GDM1 (cell line): ENCODE data around the gene CLEC9A.
"Not testable (repeated sequence)": the region's sequence is repeated elsewhere in the genome, so short reads cannot be mapped to it uniquely, and the experiment has no call there.

Source experiments
- DNase-seq: peaks from one replicate; lab custom pipeline; 2025; lab: John Stamatoyannopoulos, UW

The CLEC9A gene

DNA sequence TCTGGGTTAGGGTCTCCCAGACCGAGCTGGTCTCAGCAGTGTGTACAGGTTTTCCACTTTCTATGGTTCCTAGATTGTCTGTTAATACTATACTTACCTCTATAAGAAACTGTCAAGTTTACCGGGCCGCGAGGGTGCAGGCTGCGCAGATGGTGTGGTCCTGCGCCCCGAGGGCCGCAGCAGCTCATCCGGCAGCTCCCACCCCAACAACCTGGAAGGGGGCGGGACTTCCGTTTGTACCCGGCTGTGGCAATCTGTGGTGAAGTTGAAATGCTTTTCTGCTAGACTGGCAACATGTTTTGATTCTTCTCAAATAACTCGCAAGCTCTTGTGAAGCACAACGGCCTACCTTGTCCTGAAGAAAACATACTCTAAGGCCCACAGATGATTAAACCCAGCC, at the start of gene CLEC9A:
CLEC9A (plus strand) TSS at position 237 of the 400 bp plus-strand sequence. CDS start 22,006 bp downstream, outside the sequence.
- no peak for DNase-seq

- DNase-seq, result no peak
Measured at GRCh38 chr12:9991876-9992275, 38.6 kb upstream of the CLEC9A start.

GRCh38 chr12:9992296-9992695, 38.2 kb upstream of the CLEC9A start:
- DNase-seq, result no peak

DNA sequence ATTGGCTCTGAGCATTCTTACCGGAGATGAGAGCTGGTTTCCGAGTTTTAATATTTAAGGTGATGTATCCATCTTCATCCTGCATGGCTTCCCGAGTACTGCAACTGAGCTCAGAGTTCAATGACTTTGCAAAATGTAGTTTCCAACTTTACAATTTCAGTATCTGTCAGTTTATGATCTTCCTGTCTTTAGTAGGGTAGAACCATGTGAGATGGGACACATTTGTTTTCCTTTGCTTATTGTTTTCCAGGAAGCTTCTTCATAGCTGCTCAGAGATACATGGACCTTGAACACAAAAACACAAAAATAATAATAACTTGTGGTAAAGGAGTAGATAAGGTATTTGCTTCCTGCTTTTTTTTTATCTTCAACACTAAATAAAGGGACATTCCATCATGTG, 31.5 kb upstream of the CLEC9A start, which contains the start of gene CLEC1B:
CLEC1B (minus strand) TSS at position 106 of the 400 bp plus-strand sequence; CDS start at position 85, 21 bp downstream.
- no peak for DNase-seq

DNA sequence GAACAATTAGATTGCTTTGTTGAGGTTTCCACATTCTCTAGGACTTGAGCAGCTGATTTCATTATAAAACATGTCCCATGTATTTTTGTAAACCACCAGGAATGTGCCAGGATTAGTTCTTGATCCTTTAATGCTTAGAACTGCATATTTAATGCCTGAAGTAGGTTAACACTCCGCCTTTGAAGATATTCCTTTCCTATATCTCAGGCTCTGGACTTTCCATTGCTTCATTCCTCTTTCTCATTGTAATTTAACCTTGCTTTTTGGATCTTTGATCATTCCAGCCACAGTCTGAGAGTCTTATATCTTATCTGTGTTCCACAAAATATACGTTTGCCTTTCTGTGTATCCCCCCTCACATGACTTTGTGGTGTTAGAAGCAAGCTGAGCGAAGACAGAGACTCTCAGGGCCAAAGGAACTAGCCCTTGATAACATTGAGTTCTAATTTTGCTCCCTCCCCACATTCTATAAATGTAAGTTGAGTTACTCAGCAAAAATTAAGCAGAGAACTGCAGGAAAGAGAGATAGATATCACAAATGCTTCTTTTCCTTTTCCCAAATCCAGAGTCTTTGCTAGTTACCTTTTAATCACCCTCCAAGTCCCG, 29.2 kb upstream of the CLEC9A start:
- no peak for DNase-seq

DNA sequence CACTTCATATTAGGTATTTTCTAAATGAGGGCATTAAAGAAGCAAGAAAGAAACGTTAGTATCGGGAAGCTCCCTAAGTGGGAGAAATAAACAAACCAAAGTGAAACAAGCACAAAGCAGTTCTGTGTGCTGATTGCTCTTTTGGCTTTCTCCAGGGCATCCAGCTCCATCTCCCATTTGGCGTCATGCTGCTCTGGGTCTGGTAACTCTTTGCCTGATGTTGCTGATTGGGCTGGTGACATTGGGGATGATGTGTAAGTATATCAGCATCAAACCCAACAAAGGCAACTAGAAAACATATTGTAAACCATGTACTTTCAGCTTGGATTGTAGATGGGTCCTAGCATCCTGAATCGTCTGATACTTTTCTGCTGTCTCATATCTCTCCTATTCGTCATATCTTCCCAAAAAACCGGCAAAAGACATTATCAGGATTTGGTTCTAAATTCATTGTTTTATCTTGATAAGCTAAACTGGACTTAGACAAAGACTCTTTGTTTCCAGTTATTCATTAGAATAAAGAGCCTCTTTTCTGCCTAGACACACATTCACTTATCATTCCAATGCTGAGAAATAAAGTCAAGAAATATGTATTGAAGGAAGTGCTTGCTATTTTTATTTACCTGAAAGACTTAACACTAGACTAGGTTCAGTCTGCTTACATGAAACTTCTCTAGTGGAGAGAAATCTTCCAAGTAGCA, 17.7 kb upstream of the CLEC9A start:
- DNase-seq, result no peak

DNA sequence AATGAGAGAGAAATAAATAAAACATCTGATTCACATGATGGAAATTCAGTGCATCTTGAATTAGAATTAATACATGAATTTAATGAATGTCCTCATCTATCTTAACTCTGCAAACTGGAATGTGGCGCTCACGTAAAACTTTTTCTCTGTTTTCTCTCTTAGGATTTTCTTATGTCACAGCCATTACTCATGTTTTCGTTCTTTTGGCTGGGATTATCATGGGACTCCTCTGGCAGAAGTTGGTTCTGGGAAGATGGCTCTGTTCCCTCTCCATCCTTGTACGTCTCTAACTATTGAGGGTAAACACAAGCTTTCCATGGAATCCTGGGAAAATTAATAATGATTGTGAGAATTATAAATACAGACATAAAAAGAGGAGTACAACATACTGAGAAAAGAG, 15.0 kb upstream of the CLEC9A start:
- DNase-seq, result no peak

DNA sequence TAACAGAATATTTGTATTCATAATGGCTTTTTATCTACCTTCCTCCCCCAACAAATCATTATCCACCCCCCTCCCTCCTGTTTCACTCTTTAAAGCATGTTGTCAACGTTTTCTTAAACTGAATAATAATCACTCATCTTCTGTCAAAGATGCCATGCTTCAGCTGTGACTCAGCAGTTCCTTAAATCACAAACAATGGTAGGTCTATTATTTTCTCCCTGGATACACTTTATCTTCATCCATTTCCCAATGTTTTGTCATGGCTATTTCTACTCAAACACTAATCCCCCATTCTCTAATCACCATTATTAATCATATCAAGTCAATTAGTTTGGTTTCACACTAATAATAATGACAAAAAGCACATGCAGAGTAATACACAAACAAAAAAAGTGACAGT, 13.6 kb upstream of the CLEC9A start:
- no peak for DNase-seq

GRCh38 chr12:10018386-10018785, 12.1 kb upstream of the CLEC9A start:
- DNase-seq, result no peak

GRCh38 chr12:10021342-10021741, 9.1 kb upstream of the CLEC9A start:
- DNase-seq, result no peak

DNA sequence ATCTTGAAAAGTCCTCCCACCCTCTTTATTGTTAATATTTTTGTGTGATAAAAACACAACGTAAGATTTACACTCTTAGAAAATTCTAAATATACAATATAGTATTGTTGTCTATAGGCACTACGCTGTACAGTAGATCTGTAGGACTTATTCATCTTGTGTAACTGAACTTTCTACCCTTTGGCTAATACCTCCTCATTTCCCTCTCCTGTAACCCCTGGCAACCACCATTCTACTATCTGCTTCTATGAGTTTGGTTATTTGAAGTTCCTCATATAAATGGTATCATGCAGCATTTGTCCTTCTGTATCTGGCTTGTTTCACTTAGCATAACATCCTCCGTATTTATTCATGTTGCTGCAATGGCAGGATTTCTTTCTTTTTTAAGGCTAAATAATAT, 5.2 kb upstream of the CLEC9A start:
- no peak for DNase-seq

- not testable (repeated sequence) for DNase-seq
Measured at GRCh38 chr12:10026666-10027065, 3.8 kb upstream of the CLEC9A start.

- DNase-seq, result no peak
Measured at GRCh38 chr12:10027311-10027710, 3.2 kb upstream of the CLEC9A start.

GRCh38 chr12:10027721-10028120, 2.8 kb upstream of the CLEC9A start:
- no peak for DNase-seq

- no peak for DNase-seq
Measured at GRCh38 chr12:10031321-10031720, 839 bp downstream of the CLEC9A start.

DNA sequence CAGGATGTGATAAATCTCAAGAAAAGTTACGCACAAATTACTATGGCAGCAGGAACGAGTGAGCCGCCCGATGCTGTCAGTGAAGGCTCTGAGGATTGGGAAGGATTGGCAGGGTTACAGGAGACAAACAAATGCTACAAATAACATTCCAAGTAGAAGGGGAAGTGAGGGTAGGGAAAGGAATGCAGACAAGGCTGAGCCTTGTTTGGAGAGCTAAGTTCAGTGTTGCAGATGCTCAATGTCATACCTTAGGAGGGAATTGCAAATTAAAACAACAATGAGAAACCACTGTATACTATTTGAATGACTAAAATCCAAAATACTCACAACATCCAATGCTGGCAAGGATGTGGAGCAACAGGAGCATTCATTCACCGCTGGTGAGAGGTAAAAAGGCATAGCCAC, 1.3 kb downstream of the CLEC9A start:
- no peak for DNase-seq

DNA sequence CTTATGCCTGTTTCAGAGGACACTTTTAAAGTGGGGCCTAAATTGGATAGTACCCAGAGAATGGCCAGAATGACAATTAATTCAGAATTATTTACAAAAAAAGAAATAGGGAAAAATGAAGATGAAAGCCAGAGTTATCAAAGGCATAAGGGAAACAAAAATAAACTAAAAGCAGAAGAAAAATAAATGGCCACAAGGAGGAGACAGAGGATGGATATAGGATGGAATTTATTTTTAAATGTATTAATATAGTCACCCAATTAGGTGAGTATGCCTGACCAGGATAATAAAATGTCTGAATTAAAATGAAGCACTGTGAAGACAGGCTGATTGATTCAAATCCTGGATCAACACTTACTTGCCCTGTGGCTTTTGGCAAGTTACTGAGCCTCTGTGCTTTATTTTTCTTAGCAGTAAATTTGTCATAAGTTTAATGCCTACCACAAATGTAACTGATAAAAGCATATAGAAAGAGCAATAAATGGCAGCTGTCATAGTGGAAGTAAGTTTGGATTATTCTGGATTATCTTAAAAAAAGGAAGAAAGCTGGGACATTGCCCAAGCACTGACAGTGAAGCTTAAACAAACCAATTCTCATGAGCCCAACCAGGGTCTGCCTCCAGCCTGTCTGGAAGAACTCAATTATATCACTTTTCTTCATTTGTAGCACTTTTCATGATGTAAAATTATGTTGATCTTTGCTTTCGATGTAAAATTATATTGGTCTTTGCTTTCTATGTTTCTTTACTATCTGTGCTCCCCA, 3.5 kb downstream of the CLEC9A start:
- DNase-seq, result no peak

DNA sequence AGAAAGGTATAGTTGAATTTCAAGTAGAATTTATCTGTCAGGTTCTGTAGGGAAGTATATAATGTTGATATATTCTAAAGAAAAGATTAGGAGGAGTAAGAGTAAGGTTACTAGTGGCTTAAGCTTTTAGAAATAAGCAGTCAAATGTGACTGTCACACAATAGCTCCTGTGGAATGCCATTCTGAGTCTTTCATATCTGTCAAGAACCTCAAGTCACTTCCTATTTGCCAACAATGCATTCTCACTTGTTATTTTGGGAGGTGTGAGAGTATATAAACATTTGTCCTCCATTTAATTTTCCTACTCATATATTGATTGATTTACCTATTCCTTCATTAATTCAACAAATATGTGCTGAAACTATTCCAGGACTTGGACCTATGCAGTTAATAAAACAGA, 11.7 kb downstream of the CLEC9A start:
- no peak for DNase-seq

- no peak for DNase-seq
Measured at GRCh38 chr12:10048526-10048925, 18.0 kb downstream of the CLEC9A start.

DNA sequence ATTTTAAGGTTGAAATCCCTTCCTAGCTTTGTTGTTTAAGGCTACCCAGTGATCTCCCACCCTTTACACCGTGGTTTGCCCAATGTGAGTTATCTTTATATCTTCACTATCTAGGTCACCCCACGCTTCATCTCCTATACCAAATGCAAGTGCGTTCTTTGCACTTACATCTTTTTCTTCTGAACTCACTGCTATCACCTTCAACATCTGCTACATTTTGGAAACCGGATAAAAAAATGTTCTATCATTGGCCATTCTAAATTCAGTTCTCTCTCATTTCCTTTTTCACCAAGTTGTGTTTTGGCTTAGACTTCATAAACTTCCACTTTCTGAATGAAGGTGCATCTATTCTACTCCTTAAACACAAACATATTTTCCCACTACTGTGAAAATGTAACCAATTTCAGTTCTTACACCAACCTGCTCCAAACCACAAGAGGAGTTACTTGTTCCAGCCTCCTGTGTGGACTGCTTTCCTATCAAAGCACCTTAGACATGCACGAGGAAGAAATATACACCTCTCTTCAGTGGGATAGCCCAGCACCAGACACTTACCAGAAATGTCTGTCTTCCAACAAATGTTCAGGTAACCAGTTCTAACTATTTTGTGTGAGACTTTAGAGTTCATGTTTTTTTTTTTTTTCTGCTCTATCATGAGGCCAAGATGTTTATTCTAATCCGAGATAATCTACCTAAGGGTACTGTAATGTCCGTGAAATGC, 21.9 kb downstream of the CLEC9A start:
- DNase-seq, result no peak

DNA sequence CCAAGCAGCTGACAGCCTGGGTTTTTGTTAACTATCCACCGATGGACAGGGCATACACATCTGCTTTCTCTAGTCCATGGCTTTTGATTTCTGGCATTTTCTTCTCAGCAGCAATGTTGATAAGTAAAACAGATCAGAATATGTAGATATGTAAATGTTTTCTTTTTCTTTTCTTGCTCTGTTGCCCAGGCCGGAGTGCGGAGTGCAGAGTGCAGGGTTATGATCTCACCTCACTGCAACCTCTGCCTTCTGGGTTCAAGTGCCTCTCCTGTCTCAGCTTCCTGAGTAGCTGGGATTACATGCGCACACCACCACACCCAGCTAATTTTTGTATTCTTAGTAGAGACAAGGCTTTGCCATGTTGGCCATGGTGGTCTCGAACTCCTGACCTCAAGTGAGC, 27.9 kb downstream of the CLEC9A start:
- DNase-seq, result no peak

GRCh38 chr12:10065241-10065640, 34.8 kb downstream of the CLEC9A start:
- DNase-seq, result no peak
